CD14-positive monocyte (primary cell): ENCODE data around the gene KHDC1L. TPM values are rescaled to one million over a fixed set of nuclear protein-coding genes. Genes with fewer than 3 reads are reported as not detected.

Experiments used
- DNase-seq, 3 donors: peaks; one replicate each; pipeline ENCODE4 v3.0.0-alpha.2; 2011 to 2022
- H2AFZ ChIP-seq: 2 replicates; pipeline ENCODE4 v1.6.0; 2012; ENCODE audit warnings: mild to moderate bottlenecking, low read depth, low read length, inconsistent platforms; ENCODE audit not compliant: insufficient read depth, poor library complexity, severe bottlenecking
- H3K27ac ChIP-seq, 2 donors: 1 replicate in 1 of 2; 2 replicates in 1 of 2; pipeline ENCODE4 v1.5.1; 2012 to 2013; ENCODE audit warnings: low read length in 2 of 2, control low read depth in 1 of 2, inconsistent platforms in 1 of 2, low read depth in 1 of 2, mild to moderate bottlenecking in 1 of 2
- H3K27me3 ChIP-seq, 2 donors: one replicate each; pipeline versions ENCODE4 v1.6.0 to v1.6.1; 2011 to 2013; ENCODE audit warnings: low read length in 2 of 2; ENCODE audit not compliant: control insufficient read depth in 2 of 2, insufficient read depth in 2 of 2
- H3K36me3 ChIP-seq, 2 donors: replicated peaks in 1 of 2; 1 replicate in 1 of 2; 2 replicates in 1 of 2; pipeline versions ENCODE4 v1.5.1 to v1.6.1; 2012 to 2013; ENCODE audit warnings: low read length in 2 of 2, control low read depth in 1 of 2, inconsistent platforms in 1 of 2, mild to moderate bottlenecking in 1 of 2; ENCODE audit not compliant: insufficient read depth in 2 of 2, control insufficient read depth in 1 of 2
- H3K4me1 ChIP-seq, 2 donors: 1 replicate in 1 of 2; 2 replicates in 1 of 2; pipeline versions ENCODE4 v1.5.1 to v1.6.1; 2012 to 2013; ENCODE audit warnings: low read length in 2 of 2, control low read depth in 1 of 2, inconsistent platforms in 1 of 2, mild to moderate bottlenecking in 1 of 2, moderate library complexity in 1 of 2; ENCODE audit not compliant: insufficient read depth in 2 of 2, control insufficient read depth in 1 of 2
- H3K4me2 ChIP-seq: replicated peaks from 2 replicates; pipeline ENCODE3; 2012; ENCODE audit warnings: low read length, moderate library complexity, mild to moderate bottlenecking; ENCODE audit not compliant: poor library complexity, severe bottlenecking; ENCODE audit errors: extremely low read depth
- H3K4me3 ChIP-seq, 3 experiments: fragments of 200-600 bp in 1 of 3; sonication (generic) in 1 of 3; replicated peaks in 1 of 3; 1 replicate in 2 of 3; 2 replicates in 1 of 3; pipeline ENCODE4 v1.5.1; 2011 to 2013; ENCODE audit warnings: low read length in 3 of 3, mild to moderate bottlenecking in 3 of 3, control low read depth in 2 of 3, low read depth in 2 of 3, inconsistent platforms in 1 of 3, moderate library complexity in 1 of 3
- H3K79me2 ChIP-seq: 2 replicates; pipeline ENCODE4 v1.6.0; 2012; ENCODE audit warnings: mild to moderate bottlenecking, control low read depth, inconsistent platforms, low read length, moderate library complexity; ENCODE audit not compliant: insufficient read depth
- H3K9ac ChIP-seq: 2 replicates; pipeline ENCODE4 v1.6.0; 2017; ENCODE audit warnings: low read length, mild to moderate bottlenecking; ENCODE audit not compliant: insufficient read depth, poor library complexity, severe bottlenecking
- H3K9me3 ChIP-seq, 2 donors: replicated peaks in 1 of 2; 1 replicate in 1 of 2; 2 replicates in 1 of 2; pipeline versions ENCODE4 v1.5.1 to v1.6.1; 2012 to 2013; ENCODE audit warnings: low read length in 2 of 2, control low read depth in 1 of 2; ENCODE audit not compliant: control insufficient read depth in 1 of 2, insufficient read depth in 1 of 2
- H4K20me1 ChIP-seq: 2 replicates; pipeline ENCODE4 v1.6.0; 2012; ENCODE audit warnings: mild to moderate bottlenecking, low read length, control low read depth, moderate library complexity; ENCODE audit not compliant: insufficient read depth
- H3K27ac Mint-ChIP-seq, 7 donors: one replicate each; pipeline ENCODE4 v1.8.0; 2020; ENCODE audit warnings: mild to moderate bottlenecking in 7 of 7, mixed read lengths in 7 of 7, moderate library complexity in 6 of 7, inconsistent platforms in 2 of 7
- H3K27me3 Mint-ChIP-seq, 3 donors: one replicate each; pipeline ENCODE4 v1.8.0; 2021 to 2022; ENCODE audit warnings: low read depth in 3 of 3, mild to moderate bottlenecking in 3 of 3, mixed read lengths in 3 of 3, moderate library complexity in 3 of 3, inconsistent platforms in 1 of 3
- H3K36me3 Mint-ChIP-seq, 2 donors: one replicate each; pipeline ENCODE4 v1.8.0; 2020; ENCODE audit warnings: mixed read lengths in 2 of 2, inconsistent platforms in 1 of 2, mild to moderate bottlenecking in 1 of 2
- H3K4me1 Mint-ChIP-seq: one replicate; pipeline ENCODE4 v1.8.0; 2020; ENCODE audit warnings: mild to moderate bottlenecking, mixed read lengths
- H3K4me3 Mint-ChIP-seq, 2 donors: one replicate each; pipeline ENCODE4 v1.8.0; 2020; ENCODE audit warnings: mild to moderate bottlenecking in 2 of 2, mixed read lengths in 2 of 2, moderate library complexity in 1 of 2
- H3K9me3 Mint-ChIP-seq, 7 donors: one replicate each; pipeline ENCODE4 v1.8.0; 2020 to 2022; ENCODE audit warnings: mixed read lengths in 7 of 7, mild to moderate bottlenecking in 6 of 7, moderate library complexity in 6 of 7, inconsistent platforms in 2 of 7
- WGBS: methylation state at CpG from one replicate; pipeline ENCODE4 v1.1.5; 2013; ENCODE audit warnings: missing lambda C conversion rate; ENCODE audit not compliant: insufficient coverage; 5-methylcytosine and 5-hydroxymethylcytosine counted together
- intact Hi-C, 2 donors: fragments of 100-400 bp; cut with micrococcal nuclease; formaldehyde crosslinking; loops; one replicate each; pipeline versions ENCODE4 v1.15.0 to v1.15.1; 2023
- polyA plus RNA-seq, 3 donors: library from polyadenylated mRNA; depleted of rRNA in 1 of 3; unstranded in 2 of 3; stranded (reverse) in 1 of 3; fragments of 300-500 nt in 2 of 3; fragments of >200 nt in 1 of 3; fragmentation: Illumina TruSeq in 2 of 3; gene quantifications; 1 replicate in 2 of 3; 2 replicates in 1 of 3; pipeline ENCODE4 v1.2.3, GENCODE V29; 2012 to 2021
- TF ChIP-seq, protein P1 (sequence below): fragments of 200-600 bp; IDR thresholded peaks from one replicate; pipeline ENCODE4 v1.8.0; 2022; ENCODE audit warnings: antibody characterized with exemption, mild to moderate bottlenecking

KHDC1L gene
- polyA plus RNA-seq, 3 donors = not detected

DNA sequence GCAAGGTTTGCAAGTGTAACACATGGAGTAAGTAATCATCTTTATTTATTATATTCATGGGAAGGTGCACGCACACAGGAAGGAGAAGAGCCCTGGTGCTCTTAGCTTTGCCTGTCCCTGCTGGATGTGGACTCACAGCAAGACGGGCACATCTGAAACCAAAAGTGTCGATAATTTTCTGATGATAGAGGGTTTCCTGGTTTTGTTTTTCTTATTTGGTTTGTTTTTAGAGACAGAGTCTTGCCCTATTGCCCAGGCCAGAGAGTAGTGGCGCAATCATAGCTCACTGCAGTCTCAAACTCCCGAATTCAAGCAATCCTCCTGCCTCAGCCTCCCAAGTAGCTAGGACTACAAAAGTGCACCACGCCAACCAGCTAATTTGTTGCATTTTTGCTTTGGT lies 7.8 kb upstream of the KHDC1L start:
- Histone ChIP-seq H2AFZ (no peak overlapping the region), H3K27me3 (no peaks in the 10 kb centered on the region), H3K36me3 (no peaks in the 10 kb centered on the region), H3K4me2 (no peak overlapping the region), H3K4me3 (no peak overlapping the region), H3K4me1 (no peaks in the 10 kb centered on the region), H3K79me2 (no peaks in the 10 kb centered on the region), H4K20me1 (no peaks in the 10 kb centered on the region), H3K9me3 (peaks cover 0 to 5% of the 10 kb centered on the region in 2 donors), H3K27ac (no peak overlapping the region), H3K9ac (no peak overlapping the region)
- intact Hi-C loops = no loop called here
- TF ChIP-seq, protein P1, sequence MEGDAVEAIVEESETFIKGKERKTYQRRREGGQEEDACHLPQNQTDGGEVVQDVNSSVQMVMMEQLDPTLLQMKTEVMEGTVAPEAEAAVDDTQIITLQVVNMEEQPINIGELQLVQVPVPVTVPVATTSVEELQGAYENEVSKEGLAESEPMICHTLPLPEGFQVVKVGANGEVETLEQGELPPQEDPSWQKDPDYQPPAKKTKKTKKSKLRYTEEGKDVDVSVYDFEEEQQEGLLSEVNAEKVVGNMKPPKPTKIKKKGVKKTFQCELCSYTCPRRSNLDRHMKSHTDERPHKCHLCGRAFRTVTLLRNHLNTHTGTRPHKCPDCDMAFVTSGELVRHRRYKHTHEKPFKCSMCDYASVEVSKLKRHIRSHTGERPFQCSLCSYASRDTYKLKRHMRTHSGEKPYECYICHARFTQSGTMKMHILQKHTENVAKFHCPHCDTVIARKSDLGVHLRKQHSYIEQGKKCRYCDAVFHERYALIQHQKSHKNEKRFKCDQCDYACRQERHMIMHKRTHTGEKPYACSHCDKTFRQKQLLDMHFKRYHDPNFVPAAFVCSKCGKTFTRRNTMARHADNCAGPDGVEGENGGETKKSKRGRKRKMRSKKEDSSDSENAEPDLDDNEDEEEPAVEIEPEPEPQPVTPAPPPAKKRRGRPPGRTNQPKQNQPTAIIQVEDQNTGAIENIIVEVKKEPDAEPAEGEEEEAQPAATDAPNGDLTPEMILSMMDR = no peak
- WGBS = 80% methylated on average over 1 of the region's 6 CpGs
- Mint-ChIP-seq H3K36me3 (no peaks in the 10 kb centered on the region), H3K4me1 (peaks cover 3% of the 10 kb centered on the region), H3K27ac (no peak overlapping the region), H3K4me3 (no peak overlapping the region), H3K27me3 (peaks cover 0 to 3% (median 0%) of the 10 kb centered on the region in 3 donors), H3K9me3 (peaks cover 0 to 7% (median 4%) of the 10 kb centered on the region in 7 donors)
- DNase-seq = no peak

DNA sequence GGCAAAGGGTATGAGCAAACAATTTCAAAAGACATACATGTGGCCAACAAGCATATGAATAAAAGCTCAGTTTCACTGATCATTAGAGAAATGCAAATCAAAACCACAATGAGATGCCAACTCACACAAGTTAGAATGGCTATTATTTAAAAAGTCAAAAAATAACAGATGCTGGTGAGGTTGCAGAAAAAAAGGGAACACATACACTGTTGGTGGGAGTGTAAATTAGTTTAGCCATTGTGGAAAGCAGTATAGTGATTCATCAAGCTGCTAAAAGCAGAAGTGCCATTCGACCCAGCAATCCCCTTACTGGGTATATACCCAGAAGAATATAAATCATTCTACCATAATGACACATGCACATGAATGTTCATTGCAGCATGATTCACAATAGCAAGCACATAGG lies 6.7 kb upstream of the KHDC1L start:
- H3K4me1 ChIP-seq = no peaks in the 10 kb centered on the region
- H3K9me3 ChIP-seq = peaks cover 0 to 5% of the 10 kb centered on the region in 2 donors
- no peaks in the 10 kb centered on the region for H3K36me3 ChIP-seq
- intact Hi-C loops = no loop called here
- no peak overlapping the region for H2AFZ ChIP-seq
- Mint-ChIP-seq H3K4me1 (peaks cover 3% of the 10 kb centered on the region), H3K36me3 (no peaks in the 10 kb centered on the region), H3K9me3 (peaks cover 0 to 7% (median 4%) of the 10 kb centered on the region in 7 donors), H3K27ac (no peak overlapping the region), H3K27me3 (peaks cover 0 to 3% (median 0%) of the 10 kb centered on the region in 3 donors), H3K4me3 (no peak overlapping the region)
- WGBS = no CpG with 5 or more reads among the region's 1 CpG
- no peaks in the 10 kb centered on the region for H4K20me1 ChIP-seq
- H3K79me2 ChIP-seq = no peaks in the 10 kb centered on the region
- H3K27me3 ChIP-seq = no peaks in the 10 kb centered on the region
- H3K4me2 ChIP-seq = no peak overlapping the region
- DNase-seq = peak; percentile 23 to 59 (median 35)
- no peak overlapping the region for H3K4me3 ChIP-seq
- no peak overlapping the region for H3K9ac ChIP-seq
- TF ChIP-seq, protein P1 = no peak
- no peak overlapping the region for H3K27ac ChIP-seq
